Endothelial cell of hepatic sinusoid (primary cell): ENCODE results near the gene PTPRC.

Source experiments
- in situ Hi-C: cut with HindIII; loops from 2 replicates; pipeline ENCODE4 v1.10.0; 2017; ENCODE audit warnings: low sequenced_read_pairs

PTPRC gene

GRCh38 chr1:198805498-198806151, 166.8 kb downstream of the PTPRC start:
- in situ Hi-C loops: no loop called here

- in situ Hi-C loops: no loop called here
Observed at GRCh38 chr1:198806861-198807260, 168.0 kb downstream of the PTPRC start.
